Measurements from ENCODE around the gene LRRC19.

LRRC19 gene

GRCh38 chr9:26947736-26948135 is 57.7 kb downstream of the LRRC19 start:
- Histone ChIP-seq H3K9me3 (no peaks in the 10 kb centered on the region), H3K36me3 (replicated peaks) (peaks cover 4% of the 10 kb centered on the region; the same call in 1 of the 2 replicates), H3K4me3 (peak overlapping the region; percentile 92), H3K4me1 (no peaks in the 10 kb centered on the region), H3K27me3 (ENCODE audit: low read depth) (no peaks in the 10 kb centered on the region)
- DNase-seq (ENCODE audit: low spot score in 2 of 2), result no peak
- in situ Hi-C loops (cut with MboI; ENCODE audit: low sequenced_read_pairs), result no loop called here

- peaks cover 4% of the 10 kb centered on the region; the same call in 1 of the 2 replicates for H3K36me3 ChIP-seq (replicated peaks)
- no peaks in the 10 kb centered on the region for H3K4me1 ChIP-seq
- peak within 1 kb of the TSS; percentile 92 for H3K4me3 ChIP-seq
- peak; percentile 81 to 90 for DNase-seq (ENCODE audit: low spot score in 2 of 2)
- in situ Hi-C loops (cut with MboI; ENCODE audit: low sequenced_read_pairs), result no loop called here
- H3K27me3 ChIP-seq (ENCODE audit: low read depth), result no peaks in the 10 kb centered on the region
- H3K9me3 ChIP-seq, result no peaks in the 10 kb centered on the region
These were observed 58.4 kb downstream of the LRRC19 start, which contains the start of gene PLAA for GRCh38 chr9:26946753-26947727. TSS of gene PLAA (minus strand) at chr9:26947242. CDS start at chr9:26947045, 197 bp downstream.

DNA sequence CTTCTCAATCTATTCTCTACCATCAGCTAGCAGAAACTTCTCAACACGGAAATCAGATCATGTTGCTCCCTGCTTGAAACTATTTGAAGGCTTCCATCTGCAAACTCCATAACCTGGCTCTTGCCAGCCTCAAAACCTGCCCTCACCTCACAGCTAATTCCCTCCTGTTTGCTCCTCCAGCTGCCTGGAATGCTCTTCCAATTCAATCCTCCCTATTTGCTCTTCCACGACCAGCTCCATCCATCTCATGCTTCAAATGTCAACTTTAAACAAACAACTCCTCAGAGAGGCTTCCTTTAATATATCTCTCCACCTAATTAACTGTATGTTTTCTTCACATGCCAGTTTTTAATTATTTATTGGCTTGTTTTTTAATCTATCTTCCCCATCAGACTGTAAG is 59.9 kb downstream of the LRRC19 start:
- in situ Hi-C loops (cut with MboI; ENCODE audit: low sequenced_read_pairs), result no loop called here
- H3K4me3 ChIP-seq, result peak overlapping the region; percentile 92
- no peak for DNase-seq (ENCODE audit: low spot score in 2 of 2)

More for the DNA sequence above, 59.9 kb downstream of the LRRC19 start:
- Histone ChIP-seq H3K4me1 (no peaks in the 10 kb centered on the region), H3K27me3 (ENCODE audit: low read depth) (no peaks in the 10 kb centered on the region), H3K36me3 (replicated peaks) (peaks cover 4% of the 10 kb centered on the region; the same call in 1 of the 2 replicates), H3K9me3 (no peaks in the 10 kb centered on the region)
